MV-4-11 (cell line): ENCODE data around the gene UNC5C.

Experiments used
- DNase-seq: peaks from one replicate; lab custom pipeline; 2025; lab: John Stamatoyannopoulos, UW

UNC5C gene

GRCh38 chr4:95220205-95221175 lies 328.3 kb downstream of the UNC5C start:
- no peak for DNase-seq

GRCh38 chr4:95219109-95219508 lies 329.7 kb downstream of the UNC5C start:
- DNase-seq = no peak

GRCh38 chr4:95217197-95217596 lies 331.6 kb downstream of the UNC5C start:
- DNase-seq = peak; percentile 51

DNA sequence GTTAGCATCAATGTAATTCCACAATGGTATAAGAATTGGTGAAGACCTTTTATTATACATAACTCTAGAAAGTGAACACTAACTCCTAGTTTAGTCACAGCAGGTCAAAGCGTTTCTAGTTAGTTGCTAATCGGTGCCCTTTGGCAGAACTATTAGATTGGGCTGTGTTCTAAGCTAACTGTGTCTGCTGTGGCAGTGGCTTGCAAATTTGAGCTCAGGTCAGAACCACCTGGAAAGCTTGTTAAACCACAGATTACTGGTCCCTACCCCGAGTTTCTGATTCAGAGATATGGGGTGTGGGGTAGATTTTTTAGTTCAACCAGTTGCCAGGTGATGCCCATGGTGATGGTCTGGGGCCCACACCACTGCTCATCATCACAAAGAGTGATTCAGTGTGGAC lies 332.1 kb downstream of the UNC5C start:
- DNase-seq = no peak

DNA sequence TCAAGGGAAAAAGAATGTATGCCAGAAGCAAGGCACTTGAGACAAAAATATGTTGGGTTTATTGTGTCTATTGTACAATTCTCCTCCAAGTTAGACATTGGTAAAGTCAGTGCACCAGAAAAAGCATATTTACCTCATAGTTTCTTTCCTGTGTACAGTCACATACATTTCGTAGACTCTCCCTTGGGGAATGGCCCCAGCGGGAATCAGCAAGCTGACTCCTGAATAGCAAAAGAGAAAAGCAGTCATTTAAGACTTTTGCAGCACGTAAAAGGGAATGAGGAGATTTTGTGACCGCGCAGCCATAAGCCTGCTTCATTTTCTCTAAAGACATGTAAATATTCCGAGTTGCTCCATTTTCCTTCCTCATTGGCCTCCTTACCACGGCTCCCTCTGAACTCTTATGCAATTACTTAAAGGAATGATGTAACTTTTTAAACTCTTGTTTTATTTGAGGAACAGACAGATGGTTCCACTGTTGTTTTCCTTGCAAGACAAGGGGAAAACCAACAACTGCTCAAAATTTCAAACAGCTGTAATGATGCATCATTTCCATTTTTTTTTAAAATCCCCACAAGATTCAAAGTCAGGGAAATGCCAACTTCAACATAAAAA lies 332.7 kb downstream of the UNC5C start:
- DNase-seq = peak; percentile 94

GRCh38 chr4:95215043-95215442 lies 333.7 kb downstream of the UNC5C start:
- DNase-seq = no peak

- DNase-seq = no peak
Observed at GRCh38 chr4:95214408-95214807, 334.4 kb downstream of the UNC5C start.

- DNase-seq = no peak
Observed at GRCh38 chr4:95213366-95213765, 335.4 kb downstream of the UNC5C start.

DNA sequence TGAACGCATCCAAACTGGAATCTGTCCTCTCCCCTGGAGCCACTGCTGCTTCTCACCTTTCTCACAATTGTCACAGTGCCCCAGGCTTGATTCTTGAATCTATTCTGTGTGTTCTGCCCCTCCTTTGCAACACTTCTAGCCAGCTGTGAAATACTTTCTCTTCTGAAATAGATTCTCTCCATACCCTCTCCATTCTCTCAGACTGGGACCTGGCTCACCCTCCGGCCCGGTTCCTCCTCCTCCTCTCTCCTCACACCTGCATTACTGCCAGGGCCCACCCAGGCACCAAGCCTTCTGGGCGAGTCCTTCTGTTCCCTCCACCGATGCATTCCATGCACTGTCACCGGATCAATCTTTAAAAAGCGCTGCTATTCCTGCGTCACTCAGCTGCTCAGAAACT lies 336.1 kb downstream of the UNC5C start:
- DNase-seq = no peak

GRCh38 chr4:95209927-95210326 lies 338.8 kb downstream of the UNC5C start:
- DNase-seq = no peak

DNA sequence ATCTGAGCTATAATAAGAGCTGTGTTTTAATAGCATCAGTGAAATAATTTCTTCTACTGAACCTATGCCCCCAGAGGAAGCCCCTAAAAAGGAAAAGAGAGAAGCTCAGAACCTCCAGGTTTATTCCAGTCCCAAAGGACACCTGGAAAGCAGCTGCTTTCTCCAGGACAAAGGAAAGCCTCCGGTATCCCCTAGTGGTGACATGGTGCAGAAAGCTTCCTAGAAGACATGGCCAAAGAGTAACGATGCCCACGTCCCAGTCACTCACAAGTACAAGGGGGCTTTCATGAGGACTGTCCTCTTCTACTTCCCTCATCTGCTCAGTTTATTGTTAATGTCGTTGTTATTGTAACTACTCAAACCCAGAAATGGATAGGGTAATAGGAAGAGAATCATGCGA lies 343.9 kb downstream of the UNC5C start:
- no peak for DNase-seq

GRCh38 chr4:95204267-95204844 lies 344.4 kb downstream of the UNC5C start:
- no peak for DNase-seq

DNA sequence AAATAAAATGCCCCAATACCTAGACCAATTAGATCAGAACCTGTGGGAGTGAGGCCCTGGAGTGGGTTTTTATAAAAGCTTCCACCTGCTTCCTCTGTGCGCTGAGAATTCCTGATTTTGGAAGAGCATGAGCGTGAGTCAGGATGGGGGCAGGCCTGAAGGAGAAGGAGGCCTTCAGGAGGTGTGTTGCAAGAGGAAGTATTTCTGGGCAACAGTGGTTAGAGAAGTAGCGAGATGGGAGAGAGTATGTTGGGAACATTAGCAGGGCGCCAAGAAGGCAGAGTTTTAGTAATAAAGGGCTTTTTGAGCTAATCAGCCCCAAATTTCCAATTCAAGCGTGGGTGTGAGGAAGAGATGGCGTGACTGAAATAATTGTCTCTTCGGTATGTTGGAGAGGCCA lies 349.8 kb downstream of the UNC5C start:
- DNase-seq = peak; percentile 22

DNA sequence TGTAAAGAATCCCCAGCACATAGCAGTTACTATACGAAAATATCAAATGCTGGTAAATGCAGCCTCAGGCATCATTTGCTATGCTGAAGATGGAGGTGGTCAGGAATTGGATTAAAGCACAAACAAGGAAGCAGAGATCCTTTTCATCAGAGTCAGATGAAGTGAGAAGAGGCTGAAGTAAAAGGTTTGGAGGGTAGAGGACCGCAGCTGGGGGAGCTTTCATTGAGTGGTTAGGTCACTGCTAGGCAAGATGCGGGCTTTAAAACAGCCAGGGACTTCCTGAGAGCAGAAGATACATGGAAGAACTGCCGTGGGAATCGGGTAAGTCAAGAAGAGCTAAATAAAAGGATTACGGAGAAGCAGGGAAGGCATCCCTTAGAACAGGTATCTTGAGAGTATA lies 351.4 kb downstream of the UNC5C start:
- DNase-seq = no peak

GRCh38 chr4:95193391-95194224 lies 355.2 kb downstream of the UNC5C start:
- DNase-seq = no peak

DNA sequence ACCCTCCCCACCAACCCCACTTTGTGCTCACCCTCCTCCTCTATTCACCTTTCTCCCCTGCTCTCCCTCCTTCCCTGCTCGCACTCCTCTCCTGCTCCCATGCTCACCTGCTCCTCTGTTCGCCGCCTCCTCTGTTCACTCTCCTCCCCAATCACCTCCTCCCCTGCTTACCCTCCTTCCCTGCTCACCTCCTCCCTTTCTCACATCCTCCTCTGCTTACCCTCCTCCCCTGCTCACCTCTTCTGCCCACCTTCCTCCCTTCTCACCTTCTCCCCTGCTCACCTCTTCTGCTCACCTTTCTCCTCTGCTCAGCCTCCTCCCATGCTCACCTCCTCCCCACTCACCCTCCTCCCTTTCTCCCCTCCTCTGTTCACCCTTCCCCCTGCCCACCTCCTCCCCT lies 357.2 kb downstream of the UNC5C start:
- no peak for DNase-seq

DNA sequence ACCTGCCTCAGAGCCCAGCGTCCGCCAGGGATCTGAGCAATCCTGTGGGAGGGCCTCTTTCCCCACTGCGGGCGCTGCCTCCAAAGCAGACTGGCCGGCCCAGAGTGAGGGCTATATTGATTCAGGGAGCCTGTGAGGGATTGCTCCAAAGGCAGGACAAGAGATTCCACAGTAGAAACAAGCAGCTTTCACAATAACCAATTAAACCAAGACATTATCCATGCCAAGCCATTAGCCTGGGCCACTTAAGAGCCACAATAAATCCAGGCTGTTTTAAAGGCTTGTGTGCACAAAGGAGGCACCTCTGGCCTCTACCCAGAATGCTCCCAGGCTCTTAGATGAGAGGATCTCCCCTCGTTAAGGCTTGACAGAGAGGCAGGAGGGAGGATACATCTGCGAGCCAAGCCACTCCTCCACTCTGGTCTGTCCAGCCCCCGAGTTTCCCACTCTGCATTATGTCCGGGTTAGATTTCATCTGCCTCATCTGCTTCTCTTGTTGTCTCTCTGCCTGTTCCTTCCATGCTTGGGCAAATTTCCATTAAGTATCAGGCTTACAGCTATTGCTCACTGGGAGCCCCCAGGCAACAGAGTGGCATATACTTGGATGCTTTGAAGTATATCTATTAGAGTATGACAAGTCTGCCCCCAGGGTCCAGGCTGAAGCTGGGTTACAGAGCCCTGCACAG lies 357.9 kb downstream of the UNC5C start:
- DNase-seq = no peak

DNA sequence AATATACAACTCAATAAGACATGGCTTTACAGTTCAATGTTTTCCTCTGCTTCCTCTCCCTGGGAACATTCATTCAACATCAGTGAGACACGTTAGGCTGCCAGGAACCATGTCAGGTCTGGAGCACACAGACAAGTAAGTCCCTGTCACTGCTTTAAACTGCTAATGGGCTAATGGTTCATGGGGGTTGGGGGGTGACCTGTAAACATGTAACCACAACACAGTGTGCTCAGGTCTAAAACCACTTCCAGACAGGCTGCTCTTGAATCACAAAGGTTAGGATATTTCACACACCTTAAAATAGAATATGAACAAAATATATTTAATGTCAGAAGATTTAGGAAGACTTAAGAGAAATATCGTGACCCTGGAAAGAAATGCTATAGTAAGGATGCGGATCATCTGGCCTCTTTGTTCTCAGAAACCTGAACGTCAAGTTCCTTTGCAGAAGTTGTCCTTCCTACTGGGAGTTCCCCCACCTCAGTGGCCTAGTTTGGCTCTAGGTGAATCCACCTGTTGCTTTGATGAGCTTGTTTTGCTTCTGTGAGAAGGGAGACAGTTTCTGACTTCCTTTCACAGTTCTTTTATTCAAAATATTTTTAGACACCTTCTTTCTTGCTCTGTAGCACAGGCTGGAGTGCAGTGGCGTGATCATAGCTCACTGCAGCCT lies 359.9 kb downstream of the UNC5C start:
- no peak for DNase-seq

DNA sequence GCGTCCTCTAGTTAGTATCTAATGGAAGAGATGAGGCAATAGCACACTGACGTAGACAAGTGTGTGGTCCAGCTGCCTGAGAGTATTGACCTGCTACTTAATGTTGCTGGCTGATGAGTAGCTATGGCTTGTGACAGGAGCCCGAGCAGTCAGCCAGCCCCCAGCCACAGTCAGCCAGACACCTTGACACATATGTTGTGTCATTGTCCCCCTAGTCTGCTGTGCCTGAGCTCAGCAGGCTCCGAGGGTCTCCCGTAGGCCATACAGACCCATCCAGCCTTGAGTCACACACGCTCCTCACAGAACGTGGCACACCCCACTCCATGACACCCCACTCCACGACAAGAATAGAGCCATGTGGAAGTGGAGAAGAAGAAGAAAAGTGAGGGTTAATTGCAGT lies 362.1 kb downstream of the UNC5C start:
- no peak for DNase-seq

DNA sequence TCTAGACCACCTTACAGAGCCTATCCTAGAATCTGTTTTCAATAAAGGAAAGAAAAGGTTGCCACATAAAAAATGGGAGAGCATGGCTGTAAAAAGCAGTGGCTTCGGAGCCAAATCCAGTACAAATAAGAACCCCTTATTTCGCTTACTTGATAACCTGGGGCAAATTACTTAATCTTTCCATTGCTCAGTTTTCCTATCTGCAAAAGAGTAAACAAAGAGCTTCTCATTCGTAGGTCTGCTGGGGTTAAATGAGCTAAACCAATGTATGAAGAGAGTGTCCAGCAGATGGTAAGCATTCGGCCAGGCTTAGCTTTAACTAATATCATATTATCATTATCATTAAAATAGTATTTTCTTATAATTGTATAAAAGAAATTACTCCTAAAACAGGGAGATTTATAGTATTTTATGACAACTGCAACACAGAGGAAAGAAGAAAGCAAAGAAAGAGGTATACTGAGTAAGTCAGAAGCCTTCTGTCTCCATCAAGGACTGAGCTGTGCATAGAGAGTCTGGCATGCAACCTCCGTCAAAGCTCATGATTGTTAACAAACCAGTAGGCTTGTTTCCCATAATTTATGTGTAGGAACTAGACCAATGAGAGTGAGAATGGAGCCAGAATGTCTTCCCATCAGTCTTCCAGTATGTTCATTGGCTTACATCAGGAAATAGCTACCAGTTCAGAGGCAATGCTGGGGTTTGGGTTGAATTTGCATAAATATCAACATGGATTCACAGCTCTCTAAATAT lies 364.9 kb downstream of the UNC5C start:
- DNase-seq = no peak

GRCh38 chr4:95181996-95182306 lies 366.8 kb downstream of the UNC5C start:
- DNase-seq = no peak
